Measurements from ENCODE around the gene KIFBP.
"Not testable (repeated sequence)": the region's sequence is repeated elsewhere in the genome, so short reads cannot be mapped to it uniquely, and the experiment has no call there.

Gene KIFBP

GRCh38 chr10:69022611-69023010, 34.0 kb downstream of the KIFBP start:
- H3K4me3 ChIP-seq (ENCODE audit: low read depth, low read length), result no peak overlapping the region
- TF ChIP-seq, protein P1, sequence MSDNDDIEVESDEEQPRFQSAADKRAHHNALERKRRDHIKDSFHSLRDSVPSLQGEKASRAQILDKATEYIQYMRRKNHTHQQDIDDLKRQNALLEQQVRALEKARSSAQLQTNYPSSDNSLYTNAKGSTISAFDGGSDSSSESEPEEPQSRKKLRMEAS (IDR thresholded peaks at IDR 0.05; ENCODE audit: low read depth, low read length), result no peak
- DNase-seq (ENCODE audit: low read depth), result no peak

- TF ChIP-seq MYC (IDR thresholded peaks at IDR 0.05; ENCODE audit: low read depth, low read length) (no peak), POLR2A (IDR thresholded peaks at IDR 0.05; ENCODE audit: extremely low read depth, insufficient read length) (no peak)
- TF ChIP-seq, protein P2, sequence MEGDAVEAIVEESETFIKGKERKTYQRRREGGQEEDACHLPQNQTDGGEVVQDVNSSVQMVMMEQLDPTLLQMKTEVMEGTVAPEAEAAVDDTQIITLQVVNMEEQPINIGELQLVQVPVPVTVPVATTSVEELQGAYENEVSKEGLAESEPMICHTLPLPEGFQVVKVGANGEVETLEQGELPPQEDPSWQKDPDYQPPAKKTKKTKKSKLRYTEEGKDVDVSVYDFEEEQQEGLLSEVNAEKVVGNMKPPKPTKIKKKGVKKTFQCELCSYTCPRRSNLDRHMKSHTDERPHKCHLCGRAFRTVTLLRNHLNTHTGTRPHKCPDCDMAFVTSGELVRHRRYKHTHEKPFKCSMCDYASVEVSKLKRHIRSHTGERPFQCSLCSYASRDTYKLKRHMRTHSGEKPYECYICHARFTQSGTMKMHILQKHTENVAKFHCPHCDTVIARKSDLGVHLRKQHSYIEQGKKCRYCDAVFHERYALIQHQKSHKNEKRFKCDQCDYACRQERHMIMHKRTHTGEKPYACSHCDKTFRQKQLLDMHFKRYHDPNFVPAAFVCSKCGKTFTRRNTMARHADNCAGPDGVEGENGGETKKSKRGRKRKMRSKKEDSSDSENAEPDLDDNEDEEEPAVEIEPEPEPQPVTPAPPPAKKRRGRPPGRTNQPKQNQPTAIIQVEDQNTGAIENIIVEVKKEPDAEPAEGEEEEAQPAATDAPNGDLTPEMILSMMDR (IDR thresholded peaks at IDR 0.05; ENCODE audit: low read depth, low read length), result no peak
- TF ChIP-seq, protein P1 (IDR thresholded peaks at IDR 0.05; ENCODE audit: low read depth, low read length), result no peak
- no peak overlapping the region for H3K4me3 ChIP-seq (ENCODE audit: low read depth, low read length)
- no peak for DNase-seq (ENCODE audit: low read depth)
These were observed 36.8 kb downstream of the KIFBP start for GRCh38 chr10:69025370-69025896.

- H3K4me3 ChIP-seq (ENCODE audit: low read depth, low read length), result no peak overlapping the region
- peak; percentile 23 for DNase-seq (ENCODE audit: low read depth)
- TF ChIP-seq POLR2A (IDR thresholded peaks at IDR 0.05; ENCODE audit: extremely low read depth, insufficient read length), result no peak
- TF ChIP-seq, protein P1 (IDR thresholded peaks at IDR 0.05; ENCODE audit: low read depth, low read length), result no peak
- TF ChIP-seq MYC (IDR thresholded peaks at IDR 0.05; ENCODE audit: low read depth, low read length), result no peak
- TF ChIP-seq, protein P2 (IDR thresholded peaks at IDR 0.05; ENCODE audit: low read depth, low read length), result no peak
These were observed 44.7 kb downstream of the KIFBP start for GRCh38 chr10:69033256-69033655.

- DNase-seq (ENCODE audit: low read depth), result no peak
- TF ChIP-seq, protein P1 (IDR thresholded peaks at IDR 0.05; ENCODE audit: low read depth, low read length), result no peak
- TF ChIP-seq, protein P2 (IDR thresholded peaks at IDR 0.05; ENCODE audit: low read depth, low read length), result no peak
- TF ChIP-seq MYC (IDR thresholded peaks at IDR 0.05; ENCODE audit: low read depth, low read length) (no peak), POLR2A (IDR thresholded peaks at IDR 0.05; ENCODE audit: extremely low read depth, insufficient read length) (no peak)
- H3K4me3 ChIP-seq (ENCODE audit: low read depth, low read length), result no peak overlapping the region
These were observed 48.9 kb downstream of the KIFBP start for GRCh38 chr10:69037489-69037888.

- H3K4me3 ChIP-seq (ENCODE audit: low read depth, low read length), result not testable (repeated sequence)
These were observed 52.3 kb downstream of the KIFBP start for GRCh38 chr10:69040904-69041303.

DNA sequence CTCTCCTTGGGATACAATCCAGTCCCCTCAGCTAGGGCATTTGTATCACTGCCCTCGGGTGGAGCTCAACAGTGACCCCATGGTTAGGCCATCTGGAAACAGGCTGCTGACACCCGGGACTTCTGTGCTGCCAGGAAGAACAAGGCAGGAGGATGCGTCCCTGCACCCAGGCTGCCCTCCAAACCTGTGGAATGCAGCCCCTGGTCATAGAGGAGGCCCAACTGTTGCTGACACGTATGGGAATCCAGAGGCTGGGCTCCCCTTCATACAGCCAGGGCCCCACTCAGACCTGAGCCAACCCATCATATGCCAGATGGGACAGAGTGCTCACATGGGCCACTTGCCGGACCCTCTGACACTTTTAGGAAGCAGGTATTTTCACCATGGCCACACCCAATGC, 53.8 kb downstream of the KIFBP start:
- DNase-seq (ENCODE audit: low read depth), result no peak
- TF ChIP-seq, protein P2 (IDR thresholded peaks at IDR 0.05; ENCODE audit: low read depth, low read length), result no peak
- TF ChIP-seq POLR2A (IDR thresholded peaks at IDR 0.05; ENCODE audit: extremely low read depth, insufficient read length) (no peak), MYC (IDR thresholded peaks at IDR 0.05; ENCODE audit: low read depth, low read length) (no peak)
- TF ChIP-seq, protein P1 (IDR thresholded peaks at IDR 0.05; ENCODE audit: low read depth, low read length), result no peak
- no peak overlapping the region for H3K4me3 ChIP-seq (ENCODE audit: low read depth, low read length)

More at GRCh38 chr10:69040904-69041303, 52.3 kb downstream of the KIFBP start:
- not testable (repeated sequence) for DNase-seq (ENCODE audit: low read depth)

- TF ChIP-seq, protein P1 (IDR thresholded peaks at IDR 0.05; ENCODE audit: low read depth, low read length), result no peak
- TF ChIP-seq, protein P2 (IDR thresholded peaks at IDR 0.05; ENCODE audit: low read depth, low read length), result no peak
- TF ChIP-seq POLR2A (IDR thresholded peaks at IDR 0.05; ENCODE audit: extremely low read depth, insufficient read length) (no peak), MYC (IDR thresholded peaks at IDR 0.05; ENCODE audit: low read depth, low read length) (no peak)
- H3K4me3 ChIP-seq (ENCODE audit: low read depth, low read length), result no peak overlapping the region
- no peak for DNase-seq (ENCODE audit: low read depth)
These were observed 54.2 kb downstream of the KIFBP start for GRCh38 chr10:69042838-69043237.

Data from NB4 (cell line).